Neutrophil (primary cell): ENCODE measurements around the gene WNT5A.
A peak's percentile ranks its signal among the peaks of the same experiment; 100 is the strongest.

Source experiments
- H3K27ac ChIP-seq: fragments of 200-600 bp; sonication (generic); 2 replicates; pipeline ENCODE4 v1.5.1; 2016; ENCODE audit warnings: mild to moderate bottlenecking, moderate library complexity
- H3K27me3 ChIP-seq: fragments of 200-600 bp; sonication (generic); 2 replicates; pipeline ENCODE4 v1.6.0; 2016; ENCODE audit warnings: mild to moderate bottlenecking
- H3K36me3 ChIP-seq: fragments of 200-600 bp; sonication (generic); 2 replicates; pipeline ENCODE4 v1.5.1; 2017
- H3K4me1 ChIP-seq, 2 experiments: fragments of 200-600 bp in 1 of 2; sonication (generic) in 1 of 2; 1 replicate in 1 of 2; 2 replicates in 1 of 2; pipeline versions ENCODE4 v1.5.1 to v1.6.1; 2013 to 2016; ENCODE audit warnings: low read depth in 1 of 2, low read length in 1 of 2, mild to moderate bottlenecking in 1 of 2, moderate library complexity in 1 of 2; ENCODE audit not compliant: control insufficient read depth in 1 of 2, insufficient read depth in 1 of 2
- H3K4me3 ChIP-seq, 2 experiments: fragments of 200-600 bp in 1 of 2; sonication (generic) in 1 of 2; 1 replicate in 1 of 2; 2 replicates in 1 of 2; pipeline ENCODE4 v1.5.1; 2013 to 2016; ENCODE audit warnings: low read depth in 1 of 2, low read length in 1 of 2, mild to moderate bottlenecking in 1 of 2, moderate library complexity in 1 of 2
- H3K9me3 ChIP-seq: fragments of 200-600 bp; sonication (generic); 2 replicates; pipeline ENCODE4 v1.5.1; 2016
- TF ChIP-seq, protein P1 (sequence below): fragments of 200-600 bp; sonication (generic); IDR thresholded peaks from 2 replicates; pipeline ENCODE4 v1.5.1; 2016; ENCODE audit warnings: antibody characterized with exemption

WNT5A gene

DNA sequence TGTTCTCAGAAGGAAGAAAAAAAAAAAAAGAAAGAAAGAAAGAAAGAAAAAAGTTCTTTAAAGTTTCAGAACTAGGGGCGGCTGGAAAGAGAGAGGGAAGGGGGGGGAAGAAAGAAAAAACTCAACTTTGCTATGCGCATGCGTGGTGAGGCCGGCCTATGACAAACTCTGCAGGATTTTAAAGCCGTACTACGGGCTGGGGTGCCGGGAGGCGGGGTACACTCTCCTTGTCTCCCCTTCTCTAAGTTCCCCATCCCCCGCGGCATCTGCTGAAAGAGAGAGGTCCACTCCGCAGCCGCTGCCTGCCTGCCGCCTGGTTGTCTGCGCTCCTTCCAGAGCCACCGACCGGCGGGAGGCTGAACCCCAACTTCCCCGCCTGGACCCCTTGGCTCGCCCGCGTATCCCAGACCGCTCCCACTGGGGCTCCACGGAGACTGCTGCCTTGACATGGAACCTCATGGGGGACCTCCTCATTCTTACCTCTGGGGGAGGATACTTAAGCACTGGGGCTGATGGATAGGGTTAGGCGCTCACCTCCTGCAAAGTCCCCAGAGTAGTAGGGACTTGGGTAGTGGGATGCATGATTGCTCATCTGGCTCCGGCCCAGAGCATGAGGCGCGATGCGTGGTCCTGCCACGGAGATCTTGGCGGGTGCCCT, 1.4 kb upstream of the WNT5A start:
- no peaks in the 10 kb centered on the region for H3K36me3 ChIP-seq
- H3K27ac ChIP-seq = no peak overlapping the region
- no peak overlapping the region for H3K4me3 ChIP-seq
- H3K27me3 ChIP-seq = peaks cover 100% of the 10 kb centered on the region
- TF ChIP-seq, protein P1, sequence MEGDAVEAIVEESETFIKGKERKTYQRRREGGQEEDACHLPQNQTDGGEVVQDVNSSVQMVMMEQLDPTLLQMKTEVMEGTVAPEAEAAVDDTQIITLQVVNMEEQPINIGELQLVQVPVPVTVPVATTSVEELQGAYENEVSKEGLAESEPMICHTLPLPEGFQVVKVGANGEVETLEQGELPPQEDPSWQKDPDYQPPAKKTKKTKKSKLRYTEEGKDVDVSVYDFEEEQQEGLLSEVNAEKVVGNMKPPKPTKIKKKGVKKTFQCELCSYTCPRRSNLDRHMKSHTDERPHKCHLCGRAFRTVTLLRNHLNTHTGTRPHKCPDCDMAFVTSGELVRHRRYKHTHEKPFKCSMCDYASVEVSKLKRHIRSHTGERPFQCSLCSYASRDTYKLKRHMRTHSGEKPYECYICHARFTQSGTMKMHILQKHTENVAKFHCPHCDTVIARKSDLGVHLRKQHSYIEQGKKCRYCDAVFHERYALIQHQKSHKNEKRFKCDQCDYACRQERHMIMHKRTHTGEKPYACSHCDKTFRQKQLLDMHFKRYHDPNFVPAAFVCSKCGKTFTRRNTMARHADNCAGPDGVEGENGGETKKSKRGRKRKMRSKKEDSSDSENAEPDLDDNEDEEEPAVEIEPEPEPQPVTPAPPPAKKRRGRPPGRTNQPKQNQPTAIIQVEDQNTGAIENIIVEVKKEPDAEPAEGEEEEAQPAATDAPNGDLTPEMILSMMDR = no peak
- no peaks in the 10 kb centered on the region for H3K9me3 ChIP-seq
- H3K4me1 ChIP-seq = peaks cover 6 to 14% of the 10 kb centered on the region in 2 experiments

DNA sequence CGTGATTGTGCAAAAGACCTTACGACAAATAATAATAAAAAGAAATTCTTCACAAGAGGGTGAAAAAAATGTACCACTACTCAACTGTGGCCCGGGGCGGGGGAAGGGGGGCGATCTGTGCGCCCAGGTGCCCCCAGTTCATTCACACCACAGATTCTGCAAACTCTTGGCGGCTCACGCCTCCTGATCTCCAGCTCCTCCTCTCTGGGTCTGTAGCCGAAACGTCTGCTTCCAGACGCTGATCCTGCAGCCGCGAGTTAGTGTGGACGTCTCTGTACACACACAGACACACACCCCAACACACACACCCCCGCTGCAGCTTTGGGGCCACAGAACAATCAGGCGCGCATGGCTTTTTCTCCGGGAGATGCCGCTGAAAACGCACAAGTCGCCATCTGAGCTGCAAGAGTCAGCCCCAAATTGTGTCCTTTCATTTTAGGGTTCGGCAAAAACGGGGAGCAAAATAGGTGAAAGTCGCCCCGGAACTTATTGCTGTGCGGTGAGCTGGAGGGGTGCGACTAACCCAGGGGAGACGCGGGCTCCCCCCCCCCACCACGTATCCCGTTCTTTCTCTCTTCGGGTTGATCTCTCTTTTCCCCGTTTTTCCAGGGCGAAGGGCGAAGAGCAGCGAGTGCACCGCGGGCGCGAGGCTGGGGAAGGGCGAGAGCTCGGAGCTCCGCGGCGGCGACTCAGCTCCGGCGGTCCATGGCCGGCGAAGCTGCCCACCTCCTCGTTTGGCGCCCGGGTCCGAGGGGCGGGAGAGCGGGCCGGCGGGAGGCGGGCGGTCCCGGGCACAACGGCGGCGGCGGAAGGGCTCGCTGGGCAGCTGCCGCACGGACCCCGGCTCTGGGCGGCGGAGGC, 505 bp upstream of the WNT5A start:
- no peaks in the 10 kb centered on the region for H3K9me3 ChIP-seq
- H3K27ac ChIP-seq = no peak overlapping the region
- peaks cover 100% of the 10 kb centered on the region for H3K27me3 ChIP-seq
- TF ChIP-seq, protein P1 = no peak
- H3K4me1 ChIP-seq = peaks cover 6 to 14% of the 10 kb centered on the region in 2 experiments
- peak overlapping the region in 1 of 2 experiments; percentile 29 for H3K4me3 ChIP-seq
- no peaks in the 10 kb centered on the region for H3K36me3 ChIP-seq

DNA sequence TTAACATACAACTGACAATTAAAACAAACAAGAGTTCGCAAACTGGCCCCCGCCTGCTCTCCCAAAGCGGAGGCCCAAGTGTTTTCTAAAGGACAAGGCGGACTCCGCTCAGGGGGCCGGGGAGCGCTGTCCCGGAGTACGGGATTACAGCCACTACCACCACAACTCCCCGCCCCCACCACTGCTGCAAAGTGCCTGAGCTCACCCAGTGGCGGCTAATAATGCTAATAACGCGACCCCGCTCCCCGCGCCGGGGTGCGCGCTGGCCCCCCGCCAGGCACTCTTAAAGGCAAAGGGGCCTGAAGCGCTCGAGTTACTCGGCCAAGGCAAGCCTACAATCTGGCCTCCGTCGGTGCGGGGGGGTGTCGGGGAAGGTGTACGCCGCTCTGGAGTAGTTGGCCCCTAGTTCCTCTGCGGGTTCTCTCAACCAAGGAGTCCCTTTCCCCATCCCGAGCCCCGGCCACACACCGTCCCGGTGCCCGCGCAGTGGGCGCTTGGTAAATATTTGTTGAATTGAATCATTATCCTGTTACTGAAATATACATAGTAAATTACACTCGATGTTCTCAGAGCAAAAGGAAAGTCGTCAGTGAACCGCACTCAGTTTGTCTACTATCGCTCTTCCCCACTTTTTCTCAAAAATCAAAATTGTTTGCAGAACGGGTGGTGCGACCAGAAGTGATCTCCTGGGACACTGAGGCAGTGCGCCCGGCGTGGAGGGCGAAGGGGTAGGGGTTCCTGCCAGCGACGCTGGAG, 827 bp downstream of the WNT5A start:
- no peaks in the 10 kb centered on the region for H3K36me3 ChIP-seq
- no peak overlapping the region for H3K27ac ChIP-seq
- H3K4me1 ChIP-seq = peaks cover 6 to 14% of the 10 kb centered on the region in 2 experiments
- TF ChIP-seq, protein P1 = no peak
- no peaks in the 10 kb centered on the region for H3K9me3 ChIP-seq
- H3K4me3 ChIP-seq = no peak overlapping the region
- H3K27me3 ChIP-seq = peaks cover 100% of the 10 kb centered on the region

DNA sequence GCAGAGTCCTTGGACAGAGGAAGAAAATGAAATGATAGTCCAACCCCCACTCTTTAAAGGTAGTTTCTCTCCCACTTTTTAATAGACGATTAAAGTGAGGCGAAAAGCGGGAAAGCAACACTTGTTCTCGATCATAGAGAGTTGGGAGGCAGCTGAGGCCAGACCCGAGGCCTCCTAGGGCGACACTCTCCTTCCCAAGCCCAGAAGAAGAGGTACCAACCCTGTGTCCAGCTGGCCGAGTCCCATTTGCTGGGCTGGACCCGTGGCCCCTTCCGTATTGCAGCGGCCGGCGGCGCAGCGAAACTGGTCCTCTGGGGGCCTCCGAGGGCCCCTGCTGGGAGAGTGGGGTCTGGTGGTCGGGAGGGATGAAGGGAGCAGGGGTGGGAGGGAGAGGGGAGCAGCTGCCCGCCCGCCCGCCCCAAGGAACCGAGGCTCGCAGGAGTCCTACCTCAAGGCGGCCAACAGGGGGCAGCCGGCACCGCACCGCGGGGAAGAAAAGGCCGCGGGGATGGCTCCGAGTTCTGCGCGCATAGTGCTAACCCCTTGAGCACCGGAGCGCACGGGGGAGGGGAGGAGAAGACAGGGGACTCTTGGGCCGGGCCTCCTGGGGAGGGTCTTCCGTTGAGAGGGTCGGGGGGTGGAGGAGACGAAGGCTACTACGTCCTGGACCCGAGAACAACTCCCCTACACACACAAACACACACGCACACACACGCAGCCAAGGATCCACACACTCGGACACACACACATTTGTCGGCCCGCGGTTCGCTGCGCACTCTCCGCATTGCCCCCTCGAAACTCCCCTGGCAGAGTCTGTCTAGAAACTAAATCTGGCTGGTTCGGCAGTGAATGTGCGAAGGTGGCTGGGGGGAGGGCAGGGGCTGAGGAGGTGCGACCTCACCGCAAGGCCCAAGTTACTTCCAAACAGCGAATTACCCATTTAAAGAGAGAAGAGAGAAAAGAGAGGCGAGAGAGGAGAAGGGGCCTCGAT, 2.0 kb downstream of the WNT5A start:
- Histone ChIP-seq H3K27ac (no peak overlapping the region), H3K4me1 (peaks cover 6 to 14% of the 10 kb centered on the region in 2 experiments), H3K27me3 (peaks cover 100% of the 10 kb centered on the region), H3K9me3 (no peaks in the 10 kb centered on the region), H3K36me3 (no peaks in the 10 kb centered on the region), H3K4me3 (no peak overlapping the region)
- TF ChIP-seq, protein P1 = no peak
